Stimulated activated CD4-positive, alpha-beta T cell treated with anti-CD3 and anti-CD28 coated beads, Interleukin-2, amount 100 ng/mL, for 4 hours (primary cell): ENCODE data around the gene TET1.
A peak's percentile ranks its signal among the peaks of the same experiment; 100 is the strongest.
"Not testable (repeated sequence)": the region's sequence is repeated elsewhere in the genome, so short reads cannot be mapped to it uniquely, and the experiment has no call there.

Source experiments
- DNase-seq: peaks from one replicate; pipeline ENCODE4 v3.0.0-alpha.2; 2020; ENCODE audit warnings: low read depth

The TET1 gene

DNA sequence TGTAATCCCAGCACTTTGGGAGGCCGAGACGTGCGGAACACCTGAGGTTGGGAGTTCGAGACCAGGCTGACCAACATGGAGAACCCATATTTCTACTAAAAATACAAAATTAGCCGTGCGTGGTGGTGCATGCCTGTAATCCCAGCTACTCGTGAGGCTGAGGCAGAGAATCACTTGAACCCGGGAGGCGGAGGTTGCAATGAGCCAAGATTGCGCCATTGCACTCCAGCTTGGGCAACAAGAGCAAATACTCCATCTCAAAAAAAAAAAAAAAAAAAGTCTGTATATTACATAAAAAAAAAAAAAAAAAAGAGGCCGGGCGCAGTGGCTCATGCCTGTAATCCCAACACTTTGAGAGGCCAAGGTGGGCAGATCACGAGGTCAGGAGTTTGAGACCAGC lies 152.9 kb downstream of the TET1 start:
- not testable (repeated sequence) for DNase-seq

DNA sequence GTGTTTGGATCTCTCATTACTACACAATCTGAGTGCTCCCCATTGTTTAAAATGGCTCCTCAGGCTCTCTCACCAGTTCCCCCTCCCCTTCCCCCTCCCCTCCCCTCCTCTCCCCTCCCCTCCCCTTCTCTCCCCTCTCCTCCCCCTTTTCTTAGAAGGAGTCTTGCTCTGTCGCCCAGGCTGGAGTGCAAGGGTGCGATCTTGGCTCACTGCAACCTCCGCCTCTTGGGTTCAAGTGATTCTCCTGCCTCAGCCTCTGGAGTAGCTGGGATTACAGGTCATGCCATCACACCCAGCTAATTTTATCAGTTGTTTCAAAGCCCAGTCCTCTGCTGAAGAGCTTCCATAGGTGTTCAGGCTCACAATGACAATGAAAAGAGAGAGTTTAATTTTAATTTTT lies 157.3 kb downstream of the TET1 start:
- no peak for DNase-seq

DNA sequence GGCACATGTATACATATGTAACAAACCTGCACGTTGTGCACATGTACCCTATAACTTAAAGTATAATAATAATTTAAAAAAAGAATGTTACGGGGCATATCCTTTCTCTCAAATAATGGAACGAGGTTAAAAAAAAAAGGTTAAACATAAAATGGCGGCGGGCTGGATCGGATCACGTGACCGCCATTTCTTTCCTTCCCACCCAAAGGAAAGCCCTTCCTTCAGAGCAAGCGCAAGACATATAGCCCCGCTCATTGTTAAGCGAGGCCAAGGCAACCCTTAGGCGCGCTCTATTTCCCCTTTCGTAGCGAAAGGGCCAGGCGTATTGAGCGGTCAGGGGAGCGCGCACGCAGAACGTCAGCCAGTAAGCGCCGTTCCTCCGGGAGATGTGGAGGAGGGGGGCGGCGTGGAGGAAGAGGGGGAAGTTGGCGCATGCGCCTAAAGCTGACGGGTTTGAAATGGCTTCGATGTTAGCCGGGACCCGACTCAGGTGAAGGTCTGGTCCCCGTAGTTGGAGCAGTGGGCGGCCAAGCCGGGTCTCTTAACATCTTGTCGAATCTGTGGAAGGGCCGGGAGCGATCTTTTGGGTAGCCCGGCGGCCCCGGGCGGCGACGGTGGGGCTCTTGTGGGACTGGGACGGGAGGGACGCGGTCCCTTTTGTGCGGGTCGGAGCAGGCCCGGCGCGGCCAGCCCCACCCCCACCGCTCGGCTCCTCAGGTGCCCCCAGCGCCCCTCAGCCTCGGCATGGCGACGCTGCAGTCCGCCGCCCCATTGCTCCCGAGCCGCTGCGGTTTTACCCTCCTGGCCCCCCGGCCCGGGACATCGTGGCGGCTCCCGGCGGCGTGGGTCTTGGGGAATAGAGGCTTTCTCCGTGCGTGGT lies 160.9 kb downstream of the TET1 start, which contains the start of gene CCAR1:
CCAR1 (plus strand) TSS at position 447 of the 880 bp plus-strand sequence. CDS start 1,266 bp downstream, outside the sequence.
- peak; percentile 98 for DNase-seq

GRCh38 chr10:68721673-68722335 lies 161.7 kb downstream of the TET1 start:
- DNase-seq = no peak

GRCh38 chr10:68725016-68725415 lies 164.9 kb downstream of the TET1 start:
- no peak for DNase-seq

- DNase-seq = no peak
These were observed 167.0 kb downstream of the TET1 start for GRCh38 chr10:68727146-68727545.

GRCh38 chr10:68732651-68733050 lies 172.5 kb downstream of the TET1 start:
- no peak for DNase-seq

- DNase-seq = no peak
These were observed 174.2 kb downstream of the TET1 start for GRCh38 chr10:68734349-68734748.

- no peak for DNase-seq
These were observed 175.0 kb downstream of the TET1 start for GRCh38 chr10:68735119-68735518.

DNA sequence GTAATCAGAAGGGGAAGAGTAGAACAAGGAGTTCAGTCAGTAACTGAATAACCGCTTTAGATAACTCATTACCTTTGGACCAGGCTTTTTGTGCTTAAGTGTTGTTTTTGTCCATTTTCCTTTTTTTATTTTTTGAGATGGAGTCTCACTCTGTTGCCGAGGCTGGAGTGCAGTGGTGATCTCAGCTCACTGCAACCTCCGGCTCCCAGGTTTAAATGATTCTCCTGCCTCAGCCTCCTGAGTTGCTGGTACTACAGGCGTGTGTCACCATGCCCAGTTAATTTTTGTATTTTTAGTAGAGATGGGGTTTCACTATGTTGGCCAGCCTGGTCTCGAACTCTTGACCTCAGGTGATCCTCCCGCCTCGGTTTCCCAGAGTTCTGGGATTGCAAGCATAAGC lies 175.6 kb downstream of the TET1 start:
- DNase-seq = not testable (repeated sequence)

GRCh38 chr10:68740676-68741075 lies 180.5 kb downstream of the TET1 start:
- DNase-seq = not testable (repeated sequence)

DNA sequence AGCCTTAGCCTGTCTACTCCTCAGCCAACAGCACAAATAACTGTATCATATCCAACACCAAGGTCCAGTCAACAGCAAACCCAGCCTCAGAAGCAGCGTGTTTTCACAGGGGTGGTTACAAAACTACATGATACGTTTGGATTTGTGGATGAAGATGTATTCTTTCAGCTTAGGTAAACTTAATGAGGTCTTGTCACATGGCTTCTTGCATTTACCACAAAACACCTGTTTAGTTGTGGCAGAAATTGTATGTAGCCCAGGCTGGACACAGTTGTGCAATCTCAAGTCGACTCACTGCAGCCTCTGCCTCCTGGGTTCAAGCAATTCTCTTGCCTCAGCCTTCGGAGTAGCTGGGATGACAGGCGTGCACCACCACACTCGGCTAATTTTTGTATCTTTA lies 182.3 kb downstream of the TET1 start:
- no peak for DNase-seq
